HEK293 (cell line): ENCODE measurements around the gene SLC35G2.

ENCODE experiments used
- BCL11A ChIP-seq: fragments of 450-650 bp; formaldehyde crosslinking; IDR thresholded peaks from 2 replicates; pipeline ENCODE4 v1.5.1; 2016; ENCODE audit warnings: low read depth, missing biosample characterization, missing genetic modification characterization
- INSM2 ChIP-seq: fragments of 450-650 bp; formaldehyde crosslinking; IDR thresholded peaks from 2 replicates; pipeline ENCODE4 v1.5.1; 2016; ENCODE audit warnings: missing biosample characterization, missing genetic modification characterization
- SP7 ChIP-seq: fragments of 450-650 bp; formaldehyde crosslinking; IDR thresholded peaks from 2 replicates; pipeline ENCODE4 v1.5.1; 2016; ENCODE audit warnings: missing biosample characterization, missing genetic modification characterization
- YY1 ChIP-seq: fragments of 450-650 bp; formaldehyde crosslinking; IDR thresholded peaks from 2 replicates; pipeline ENCODE4 v1.5.1; 2018; ENCODE audit warnings: missing biosample characterization, missing genetic modification characterization
- ZNF239 ChIP-seq: fragments of 450-650 bp; formaldehyde crosslinking; IDR thresholded peaks from 2 replicates; pipeline ENCODE4 v1.5.1; 2016; ENCODE audit warnings: missing biosample characterization, missing genetic modification characterization

GRCh38 chr3:136780741-136781140, 38.2 kb upstream of the SLC35G2 start:
- TF ChIP-seq SP7 (tag by site-specific recombination) = no peak
- no peak for TF ChIP-seq INSM2
- no peak for TF ChIP-seq YY1 (tag by site-specific recombination)
- no peak for TF ChIP-seq BCL11A
- no peak for TF ChIP-seq ZNF239
